ENCODE data around the gene AMN.

Gene AMN

DNA sequence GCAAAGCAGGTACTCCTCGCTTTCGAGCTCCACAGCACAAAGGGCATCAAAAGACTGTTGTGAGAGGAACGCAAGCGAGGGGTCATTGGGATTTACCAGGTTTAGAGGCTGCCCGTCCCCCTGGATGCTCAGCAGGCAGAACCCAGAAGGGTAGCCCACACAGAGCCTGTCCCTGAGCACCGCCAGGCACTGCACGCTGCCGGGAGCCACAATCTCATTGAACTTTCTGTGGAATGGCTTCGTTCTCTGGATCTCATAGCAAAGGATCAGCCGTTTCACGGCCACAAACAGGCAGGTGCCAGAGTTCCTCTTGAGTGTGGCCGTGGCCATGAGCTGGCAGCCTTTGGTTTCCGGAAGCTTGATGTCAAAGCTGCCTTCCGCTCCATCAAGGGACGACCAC lies 21.5 kb downstream of the AMN start:
- no peak for DNase-seq (ENCODE audit: low read depth in 2 of 2)

DNA sequence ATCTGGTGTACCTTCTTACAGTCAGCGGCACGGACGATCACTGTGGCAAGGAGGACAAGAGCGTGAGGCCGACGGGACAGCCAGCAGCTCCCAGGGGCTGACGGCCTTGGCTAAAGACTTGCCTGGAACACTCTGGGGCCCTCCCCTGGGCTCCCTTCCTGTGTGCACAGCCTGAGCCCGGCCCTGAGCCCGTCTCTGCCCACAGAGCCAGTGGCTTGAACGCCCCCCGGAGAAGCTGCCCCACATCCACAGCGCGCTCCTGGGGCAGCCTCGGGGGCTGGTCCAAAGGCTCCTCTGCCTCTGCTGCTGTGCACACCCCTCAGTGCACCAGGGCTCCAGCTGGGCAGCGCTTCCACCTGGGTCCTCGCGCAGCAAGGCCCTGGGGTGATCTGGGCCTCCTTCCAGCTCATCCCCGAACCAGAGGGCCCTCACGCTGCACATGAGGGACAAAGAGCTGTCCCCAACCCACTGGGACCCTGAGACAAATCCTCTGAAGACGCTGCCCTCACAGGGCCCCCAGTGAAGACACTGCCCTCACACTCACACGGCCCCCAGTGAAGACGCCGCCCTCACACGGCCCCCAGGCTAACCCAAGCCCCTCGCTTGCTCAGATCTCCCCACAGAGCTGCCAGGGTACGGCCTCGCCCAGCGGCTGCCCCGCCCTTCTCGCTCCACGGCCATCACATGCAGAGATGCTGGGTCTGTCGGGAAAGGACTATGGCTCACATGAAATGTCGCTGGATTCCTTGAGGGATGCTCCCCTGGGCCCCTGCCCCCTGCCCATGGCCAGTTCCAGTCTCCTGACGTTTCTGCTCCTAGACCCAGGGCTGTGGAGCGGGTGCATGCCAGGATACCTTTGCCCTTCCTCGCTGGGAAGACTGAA lies 22.2 kb downstream of the AMN start:
- DNase-seq (ENCODE audit: low read depth in 2 of 2), result no peak

DNA sequence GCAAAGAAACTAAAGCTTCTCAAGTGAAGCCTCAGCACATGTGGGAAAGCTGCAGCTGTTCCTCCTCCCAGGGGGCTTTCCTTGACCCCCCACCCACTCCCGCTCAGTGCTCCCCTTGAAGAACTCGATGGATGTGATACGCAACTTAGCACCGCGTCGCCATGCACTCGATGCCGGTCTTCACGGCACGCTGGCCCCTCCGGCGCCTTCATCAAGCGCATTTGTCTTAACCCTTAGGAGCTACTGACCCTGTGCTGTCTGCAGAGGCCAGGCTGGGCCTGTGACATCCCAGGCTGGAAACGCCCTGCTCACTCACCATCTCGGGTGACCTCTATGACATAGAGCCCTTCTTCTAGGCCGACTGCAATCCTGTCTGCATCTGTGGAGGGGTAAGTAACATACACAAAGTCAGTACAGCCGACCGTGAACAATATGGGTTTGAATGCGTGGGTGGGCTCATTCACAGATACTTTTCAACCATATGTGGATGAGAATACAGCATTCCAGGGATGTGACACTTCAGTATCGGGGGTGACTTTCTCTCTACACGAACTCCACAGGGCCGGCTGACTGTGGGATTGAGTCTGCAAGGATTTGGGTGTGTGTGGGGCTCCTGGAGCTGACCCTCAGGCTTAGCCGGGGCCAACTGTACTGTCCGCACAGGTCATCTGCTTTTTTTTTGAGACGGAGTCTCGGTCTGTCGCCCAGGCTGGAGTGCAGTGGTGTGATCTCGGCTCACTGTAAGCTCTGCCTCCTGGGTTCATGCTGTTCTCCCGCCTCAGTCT lies 23.1 kb downstream of the AMN start:
- DNase-seq (ENCODE audit: low read depth in 2 of 2), result no peak

DNA sequence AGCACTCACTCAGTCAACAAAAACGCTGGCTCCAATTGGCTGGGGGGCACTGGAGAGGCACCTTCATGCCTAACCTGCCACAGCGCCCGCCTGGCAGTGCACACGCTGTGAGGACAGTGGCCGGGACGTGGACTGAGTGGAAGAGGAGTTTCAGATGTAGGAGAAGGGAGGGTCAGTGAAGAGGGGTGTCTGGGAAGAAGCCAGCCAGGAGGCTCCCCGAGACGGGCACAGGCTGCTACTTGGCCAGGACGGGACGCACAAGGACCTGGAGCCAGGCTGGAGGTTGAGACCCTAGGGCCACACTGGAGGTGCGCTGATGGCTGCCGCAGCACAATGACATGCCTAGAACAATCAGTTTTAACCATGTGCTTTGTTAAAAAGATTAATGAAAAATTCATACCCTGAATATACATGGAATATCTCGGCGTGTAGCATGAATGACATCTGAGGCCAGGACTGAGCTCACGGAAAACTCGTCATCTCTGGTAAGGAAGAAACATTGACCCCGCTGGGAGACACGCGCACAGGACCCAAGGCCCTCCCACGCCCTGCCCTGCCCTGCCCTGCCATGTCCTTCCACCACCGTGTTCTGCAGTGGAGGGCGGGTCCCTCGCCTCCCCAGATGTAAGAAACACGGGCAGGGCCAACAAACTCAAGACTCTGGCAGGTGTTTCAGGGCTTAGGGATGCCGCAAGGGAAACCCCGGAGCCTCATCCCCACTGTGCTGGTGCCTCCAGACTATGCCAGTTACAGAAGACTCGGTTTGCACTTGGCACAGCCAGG lies 25.0 kb downstream of the AMN start:
- DNase-seq (ENCODE audit: low read depth in 2 of 2), result no peak

DNA sequence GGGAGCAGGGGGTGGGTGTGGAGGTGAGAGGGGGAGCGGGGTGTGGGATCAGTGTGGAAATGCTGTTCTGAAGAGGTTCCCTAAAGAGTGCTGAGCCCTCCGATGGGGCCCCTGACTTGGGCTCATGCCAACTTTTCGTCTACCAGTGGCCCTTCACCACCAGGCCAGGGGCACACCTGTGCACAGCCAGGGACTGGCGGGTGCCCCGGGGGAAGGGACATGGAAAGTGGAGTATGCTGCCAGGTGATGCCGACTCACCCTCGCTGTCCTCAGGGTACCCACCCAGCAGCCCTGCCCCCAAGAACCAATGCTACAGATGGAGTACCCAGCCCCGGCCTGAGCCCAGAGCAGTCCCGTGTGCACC lies 26.2 kb downstream of the AMN start:
- DNase-seq (ENCODE audit: low read depth in 2 of 2), result no peak

DNA sequence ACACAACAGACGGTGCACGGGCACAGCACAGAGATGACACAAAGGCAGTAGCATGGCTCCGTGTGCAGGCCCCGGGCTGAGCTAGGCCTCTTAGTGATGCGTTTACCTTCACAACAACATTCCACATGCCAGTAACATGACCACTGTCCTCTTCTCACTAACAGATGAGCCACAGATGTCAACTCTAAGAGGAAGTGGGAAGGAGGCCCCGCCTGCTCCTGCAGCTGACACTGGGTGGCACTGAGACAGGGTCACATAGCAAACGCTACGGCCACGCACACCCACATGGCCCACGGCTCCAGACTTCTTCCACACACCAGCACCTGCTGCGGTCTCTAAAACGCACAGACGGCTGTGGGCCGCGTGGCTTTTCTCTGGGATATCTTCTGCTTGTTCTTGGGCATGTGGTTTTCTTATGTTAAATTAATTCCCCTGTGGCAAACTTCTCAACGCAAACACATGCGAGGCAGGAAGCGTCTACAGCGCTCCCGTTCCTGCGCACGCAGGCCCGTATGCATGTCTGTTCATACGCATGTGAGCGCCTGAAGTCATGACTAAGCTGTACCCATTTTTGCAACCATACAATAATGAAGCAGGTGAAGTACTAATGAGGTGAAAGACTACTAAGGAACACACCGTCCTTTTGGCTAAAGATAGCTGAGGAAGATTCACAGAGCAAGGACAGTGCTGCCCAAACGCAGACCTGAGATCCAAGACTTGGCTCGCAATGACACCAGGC lies 26.8 kb downstream of the AMN start:
- no peak for DNase-seq (ENCODE audit: low read depth in 2 of 2)

DNA sequence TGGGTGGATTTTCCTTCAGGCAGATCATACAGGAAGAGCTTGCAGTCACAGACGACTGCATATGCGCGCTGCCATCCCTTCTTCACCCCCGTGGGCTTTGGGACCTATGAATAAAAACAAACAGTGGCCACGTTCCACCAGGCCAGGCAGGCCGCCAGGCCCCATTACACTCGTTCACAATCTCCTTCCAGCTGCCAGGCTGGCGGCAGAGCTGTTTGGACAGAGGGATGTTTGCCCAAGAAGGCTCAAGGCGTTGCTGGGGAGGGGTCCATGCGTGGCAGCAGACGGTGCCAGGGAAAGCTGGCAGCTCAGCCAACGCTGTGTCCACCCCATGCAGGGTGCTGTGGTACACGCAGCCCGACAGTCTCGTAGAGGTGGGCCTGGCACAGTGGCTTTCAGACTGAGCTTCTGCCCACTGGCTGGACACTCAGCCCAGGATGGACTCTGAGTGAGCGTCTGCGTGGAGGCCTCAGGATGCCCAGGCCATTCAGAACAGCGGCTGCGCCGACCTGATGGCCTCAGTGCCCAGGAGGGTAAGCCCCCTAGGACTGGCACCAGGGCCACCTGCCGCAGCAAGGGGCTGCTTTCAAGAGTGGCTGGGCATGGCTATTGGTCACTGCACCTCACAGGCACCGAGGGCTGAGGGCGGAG lies 27.5 kb downstream of the AMN start:
- DNase-seq (ENCODE audit: low read depth in 2 of 2), result no peak

DNA sequence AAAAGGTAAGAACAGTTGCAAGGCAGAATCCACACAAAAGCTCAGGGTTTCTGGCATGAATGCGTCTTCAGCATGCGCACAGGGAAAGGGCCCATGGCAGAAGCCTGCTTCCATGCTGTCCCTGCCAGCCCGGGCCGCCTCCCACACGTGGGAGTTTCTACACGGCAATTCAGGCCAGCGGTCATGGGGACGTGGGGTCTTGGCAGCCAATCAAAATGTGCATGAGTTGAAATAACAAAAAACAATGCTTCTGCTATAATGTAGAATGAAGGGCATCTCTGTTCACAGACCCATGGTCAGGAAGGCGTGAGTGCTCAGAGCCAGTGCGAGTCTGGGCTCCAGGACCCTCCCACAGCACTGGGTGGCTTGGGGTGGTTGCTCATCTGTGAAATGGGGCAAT lies 28.6 kb downstream of the AMN start:
- no peak for DNase-seq (ENCODE audit: low read depth in 2 of 2)

DNA sequence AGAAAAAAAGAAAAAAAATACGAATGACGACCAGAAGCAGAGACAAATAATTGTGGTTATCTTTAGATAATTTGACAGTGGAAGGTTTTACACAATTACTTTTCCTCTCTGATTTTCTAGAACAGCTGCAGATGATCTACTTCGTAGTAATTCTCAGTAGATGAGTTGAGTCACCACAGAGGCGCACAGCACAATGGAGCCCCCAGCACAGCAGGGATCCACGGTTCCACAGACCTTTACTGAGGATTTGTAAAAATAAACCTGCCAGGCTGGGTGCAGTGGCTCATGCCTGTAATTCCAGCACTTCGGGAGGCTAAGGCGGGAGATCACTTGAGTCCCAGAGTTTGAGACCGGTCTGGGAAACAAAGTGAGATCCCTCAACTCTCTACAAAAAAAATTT lies 29.3 kb downstream of the AMN start:
- DNase-seq (ENCODE audit: low read depth in 2 of 2), result no peak

DNA sequence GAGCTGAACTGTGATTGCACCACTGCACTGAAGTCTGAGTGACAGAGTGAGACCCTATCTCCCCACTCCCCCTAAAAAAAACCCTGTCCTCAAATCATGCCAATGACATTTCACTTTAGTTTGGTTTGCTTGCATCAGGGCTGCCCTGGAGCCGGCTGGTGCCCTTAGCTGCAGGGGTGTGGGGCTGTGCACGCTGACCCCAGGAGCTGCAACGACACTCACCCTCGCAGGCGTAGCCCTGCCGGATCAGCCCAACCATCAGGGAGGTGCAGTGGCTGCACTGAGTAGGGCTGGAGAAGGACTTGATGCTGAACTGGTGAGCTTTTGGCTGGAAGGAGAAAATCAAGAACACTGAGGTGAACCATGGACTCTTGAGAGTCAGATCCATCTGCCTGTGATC lies 29.8 kb downstream of the AMN start:
- no peak for DNase-seq (ENCODE audit: low read depth in 2 of 2)

DNA sequence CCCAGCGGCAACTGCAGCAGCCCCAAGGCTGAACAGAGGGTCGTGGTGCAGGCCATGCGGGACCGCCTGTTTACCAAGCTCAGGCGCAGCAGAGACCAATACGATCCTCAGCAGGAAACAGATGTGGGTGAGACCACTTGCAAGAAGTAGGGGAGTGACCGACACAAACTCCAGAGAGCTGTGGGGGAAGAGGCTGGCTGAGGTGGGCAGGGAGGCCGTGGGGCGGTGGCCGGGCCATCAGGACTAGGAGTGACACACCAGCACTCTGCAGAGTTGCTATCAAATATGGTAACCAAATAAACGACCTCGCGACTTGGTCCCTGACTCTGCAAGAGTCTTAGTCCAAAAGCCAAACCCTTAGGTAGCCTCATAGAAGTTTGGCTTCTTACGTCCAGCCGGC lies 30.6 kb downstream of the AMN start:
- DNase-seq (ENCODE audit: low read depth in 2 of 2), result no peak

DNA sequence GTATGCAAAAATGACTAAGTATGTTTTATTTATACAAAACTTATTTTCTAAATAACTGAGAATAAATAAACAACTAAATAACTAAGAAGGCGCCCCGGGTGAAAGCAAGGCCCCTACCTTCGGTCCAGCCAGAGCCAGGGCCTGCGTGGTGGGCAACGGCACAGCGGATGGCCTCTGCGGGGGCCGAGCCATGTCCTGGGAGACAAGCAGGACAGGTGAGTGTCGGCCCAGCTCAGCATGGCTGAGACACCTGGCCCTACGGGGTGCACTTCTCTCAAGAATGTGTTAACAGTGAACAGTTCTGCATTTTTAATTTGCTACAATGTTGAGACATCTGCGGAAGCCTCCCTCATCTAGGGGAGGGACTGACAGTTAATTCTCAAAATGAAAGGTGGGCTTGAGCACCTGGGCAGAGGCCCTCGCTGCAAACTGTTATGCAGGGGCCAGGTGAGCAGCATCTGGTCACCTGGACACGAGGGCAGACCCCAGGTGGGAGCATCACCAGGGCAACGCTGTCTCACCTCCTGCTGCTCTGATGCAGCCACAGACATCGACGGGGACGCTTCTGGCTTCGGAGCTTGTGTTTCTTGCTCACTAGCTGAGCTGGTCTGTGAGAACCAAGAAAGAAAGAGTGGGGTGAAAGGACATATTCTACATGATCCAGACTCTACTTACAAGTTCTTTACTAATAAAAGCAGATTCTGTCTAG lies 31.8 kb downstream of the AMN start:
- no peak for DNase-seq (ENCODE audit: low read depth in 2 of 2)

DNA sequence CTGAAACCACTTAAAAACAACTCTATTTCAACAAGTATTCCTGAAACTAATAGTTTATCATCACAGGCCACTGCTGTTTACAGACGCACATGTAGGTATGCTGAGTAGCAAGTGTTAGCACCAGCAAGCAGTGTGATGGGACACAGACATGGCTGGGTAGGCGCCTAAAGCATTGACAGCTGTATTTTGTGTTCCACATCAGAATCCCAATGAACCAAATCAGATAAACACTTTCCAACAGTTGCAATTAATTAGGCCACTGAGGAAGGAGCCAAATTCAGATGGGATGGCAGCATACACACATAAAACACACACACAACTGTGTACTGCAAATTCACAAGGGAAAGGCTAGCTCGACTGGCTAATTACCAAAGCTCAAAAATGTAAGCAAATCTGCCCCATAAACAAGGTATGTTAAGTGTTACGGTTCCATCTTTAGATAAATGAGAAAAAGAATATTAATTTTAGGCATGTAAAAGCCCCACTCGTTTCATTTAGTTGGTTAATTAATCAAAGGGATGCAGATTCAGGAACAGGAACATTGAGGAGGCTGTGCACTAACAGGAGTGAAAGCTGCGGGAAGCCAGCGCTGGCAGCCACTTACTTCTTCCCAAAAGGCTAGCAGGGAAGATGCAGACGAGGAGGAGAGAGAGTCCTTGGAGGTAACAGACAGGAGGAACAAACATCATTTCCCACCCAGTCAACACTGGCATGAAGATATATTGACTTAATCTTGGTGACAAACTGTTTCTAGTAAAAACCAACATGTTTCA lies 33.4 kb downstream of the AMN start:
- DNase-seq (ENCODE audit: low read depth in 2 of 2), result no peak

DNA sequence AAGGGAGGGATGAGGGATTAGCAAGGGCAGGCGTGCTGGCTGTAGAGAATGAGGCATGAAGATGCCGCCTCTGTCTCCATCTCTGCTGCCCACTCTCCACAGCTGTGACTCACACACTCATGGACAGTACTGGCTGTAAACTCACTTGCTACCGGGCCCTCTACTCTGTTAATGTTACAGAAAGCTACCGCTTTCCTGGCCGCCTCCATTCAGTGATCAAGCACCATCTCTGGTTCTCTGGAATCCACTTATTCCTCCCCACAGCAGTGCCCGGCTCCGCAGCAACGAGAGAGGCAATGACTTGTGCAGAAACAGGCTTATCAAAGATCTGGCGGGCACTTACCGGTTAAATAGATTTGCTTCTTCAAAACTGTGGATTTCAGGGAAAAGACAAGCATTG lies 34.8 kb downstream of the AMN start:
- DNase-seq (ENCODE audit: low read depth in 2 of 2), result no peak

DNA sequence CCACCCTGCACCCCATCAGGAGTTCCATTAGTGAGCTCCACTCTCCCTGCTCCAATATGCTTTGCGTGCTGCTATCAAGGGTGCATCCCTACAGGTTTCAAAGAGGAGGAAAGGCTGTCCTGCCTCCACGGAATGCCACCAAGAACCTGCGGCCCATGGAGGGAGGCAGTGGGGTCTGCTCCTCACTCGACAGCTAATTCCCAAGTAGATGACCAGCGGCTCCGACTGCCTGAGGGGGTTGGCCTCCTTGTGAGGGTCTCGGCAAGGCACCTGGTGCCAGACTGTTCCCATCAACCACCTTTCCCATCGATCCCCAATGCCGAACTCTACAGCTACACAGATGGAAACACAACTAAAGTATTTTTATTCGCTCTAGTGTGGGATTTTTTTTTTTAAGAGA lies 36.0 kb downstream of the AMN start:
- no peak for DNase-seq (ENCODE audit: low read depth in 2 of 2)

DNA sequence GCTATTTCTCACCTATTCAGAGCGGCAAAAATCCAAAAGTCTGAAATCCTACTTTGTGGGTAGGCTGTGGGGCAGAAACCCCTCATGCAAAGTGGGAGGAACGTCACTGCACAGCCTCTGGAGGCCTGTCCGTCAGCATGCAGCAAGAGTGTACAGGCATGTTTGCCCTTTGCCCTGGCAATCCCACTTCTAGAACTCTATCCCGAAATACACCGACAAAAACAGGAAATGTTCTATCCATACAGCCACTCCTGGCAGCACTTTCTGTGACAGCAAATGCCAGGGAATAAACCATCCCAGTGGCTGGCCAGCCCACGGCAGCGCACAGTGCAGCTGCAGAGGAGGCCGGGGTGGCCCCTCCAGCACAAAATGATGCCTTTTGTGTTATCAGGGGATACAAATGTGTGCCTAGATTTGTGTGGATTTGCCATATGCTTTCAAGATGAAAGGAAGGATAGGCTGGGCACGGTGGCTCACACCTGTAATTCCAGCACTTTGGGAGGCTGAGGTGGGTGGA lies 39.7 kb downstream of the AMN start:
- DNase-seq (ENCODE audit: low read depth in 2 of 2), result no peak

DNA sequence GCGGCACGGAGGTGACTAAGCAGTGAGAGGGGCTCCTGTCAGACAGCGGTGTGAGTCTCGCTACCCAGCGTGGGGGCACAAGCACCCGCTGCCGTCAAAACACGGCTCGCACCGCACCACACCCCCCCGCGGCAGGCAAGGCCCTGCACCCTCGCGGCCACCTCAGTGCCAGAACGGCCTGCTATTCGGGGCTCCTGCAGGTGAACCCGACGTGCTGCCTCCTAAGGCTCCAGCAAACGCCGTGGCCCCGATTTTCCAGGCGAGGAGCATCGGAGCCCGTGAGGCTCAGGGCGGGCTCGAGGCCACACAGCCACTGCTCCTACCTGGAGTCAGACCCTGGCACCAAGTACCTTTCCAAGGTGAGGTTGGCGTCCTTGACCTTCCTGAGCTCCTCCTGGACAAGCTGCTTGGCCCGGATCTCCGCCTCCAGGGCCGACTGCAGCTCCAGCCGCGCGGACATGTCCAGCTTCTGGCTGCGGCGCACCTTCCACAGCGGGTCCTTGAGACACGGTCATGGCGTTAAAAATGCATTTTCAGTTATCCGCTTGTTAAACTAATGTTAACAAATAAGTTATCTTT lies 41.8 kb downstream of the AMN start:
- no peak for DNase-seq (ENCODE audit: low read depth in 2 of 2)

DNA sequence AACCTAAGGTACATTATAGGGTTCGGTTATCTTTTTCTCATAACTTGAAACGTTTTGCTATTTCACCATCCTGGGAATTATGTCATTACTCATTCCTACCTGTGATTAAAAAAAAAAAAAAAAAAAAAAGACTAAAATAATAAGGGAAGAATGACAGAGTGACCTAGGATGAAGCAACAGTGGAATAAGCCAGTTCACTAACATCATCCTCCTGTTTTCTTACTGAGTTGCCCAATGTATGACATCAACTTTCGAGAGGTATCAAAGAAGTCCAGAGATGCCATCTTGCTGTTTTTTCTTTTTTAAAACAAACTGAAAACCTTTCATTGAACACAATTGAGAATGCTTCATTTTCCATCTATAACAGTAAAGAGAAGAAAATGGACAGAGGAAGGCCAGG lies 42.8 kb downstream of the AMN start:
- no peak for DNase-seq (ENCODE audit: low read depth in 2 of 2)

DNA sequence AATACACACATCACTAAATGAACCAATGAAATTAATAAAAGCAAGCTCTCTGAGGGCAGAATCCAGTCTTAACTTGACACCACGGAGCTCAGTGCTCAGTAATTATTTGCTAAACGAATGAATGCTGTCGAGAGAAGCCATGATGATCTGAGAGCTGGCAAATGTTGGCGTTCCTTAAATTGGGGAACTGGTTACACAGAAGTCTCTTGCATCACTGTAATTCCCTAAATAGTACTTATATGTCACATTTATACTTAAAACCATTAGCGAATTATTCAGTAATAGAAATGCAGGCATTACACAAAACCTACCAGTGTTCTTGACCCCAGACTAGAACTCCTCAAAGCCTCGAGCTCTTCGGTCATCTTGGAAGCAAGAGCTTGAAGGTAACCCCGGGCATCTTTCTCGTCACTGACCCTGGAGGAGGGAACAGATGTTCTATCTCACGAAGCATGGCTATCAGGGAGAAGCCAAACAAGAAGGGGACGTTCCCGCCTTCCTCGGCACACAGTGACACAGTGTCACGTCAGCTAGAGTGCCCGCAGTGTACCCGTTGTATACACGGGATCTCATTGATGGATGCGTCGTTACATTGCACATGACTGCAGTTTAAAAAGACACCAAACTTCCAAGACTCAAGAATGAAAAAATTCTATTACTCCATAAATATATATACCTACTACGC lies 43.6 kb downstream of the AMN start:
- DNase-seq (ENCODE audit: low read depth in 2 of 2), result no peak
